GM19438 (cell line): ENCODE measurements around the gene SHISA6.

Experiments
- ATAC-seq: cut with Tn5 transposase; IDR thresholded peaks from one replicate; pipeline ENCODE4 v1.9.1; 2021; ENCODE audit warnings: low read depth; ENCODE audit not compliant: unreplicated experiment

The SHISA6 gene

GRCh38 chr17:11240841-11241610 is at the start of gene SHISA6:
SHISA6 (plus strand) TSS chr17:11241213.
- ATAC-seq, result no peak

GRCh38 chr17:11195801-11196200 is 45.2 kb upstream of the SHISA6 start:
- no peak for ATAC-seq

- no peak for ATAC-seq
Observed at GRCh38 chr17:11204991-11205390, 36.0 kb upstream of the SHISA6 start.

GRCh38 chr17:11205659-11206058 is 35.4 kb upstream of the SHISA6 start:
- no peak for ATAC-seq

GRCh38 chr17:11209906-11210305 is 31.1 kb upstream of the SHISA6 start:
- ATAC-seq, result no peak

- no peak for ATAC-seq
Observed at GRCh38 chr17:11212792-11213191, 28.2 kb upstream of the SHISA6 start.

GRCh38 chr17:11216976-11217375 is 24.0 kb upstream of the SHISA6 start:
- ATAC-seq, result no peak

- ATAC-seq, result no peak
Observed at GRCh38 chr17:11221196-11221595, 19.8 kb upstream of the SHISA6 start.

GRCh38 chr17:11221721-11222120 is 19.3 kb upstream of the SHISA6 start:
- ATAC-seq, result no peak

- ATAC-seq, result no peak
Observed at GRCh38 chr17:11238705-11239104, 2.3 kb upstream of the SHISA6 start.

- ATAC-seq, result no peak
Observed at GRCh38 chr17:11239379-11239970, 1.5 kb upstream of the SHISA6 start.

- no peak for ATAC-seq
Observed at GRCh38 chr17:11240041-11240840, 772 bp upstream of the SHISA6 start.

- ATAC-seq, result no peak
Observed at GRCh38 chr17:11241611-11242226, 706 bp downstream of the SHISA6 start.

GRCh38 chr17:11242411-11242810 is 1.4 kb downstream of the SHISA6 start:
- no peak for ATAC-seq

- no peak for ATAC-seq
Observed at GRCh38 chr17:11244776-11245175, 3.8 kb downstream of the SHISA6 start.

GRCh38 chr17:11245187-11245586 is 4.2 kb downstream of the SHISA6 start:
- no peak for ATAC-seq

GRCh38 chr17:11245791-11246190 is 4.8 kb downstream of the SHISA6 start:
- no peak for ATAC-seq

- no peak for ATAC-seq
Observed at GRCh38 chr17:11250161-11250560, 9.1 kb downstream of the SHISA6 start.

- no peak for ATAC-seq
Observed at GRCh38 chr17:11251561-11252107, 10.6 kb downstream of the SHISA6 start.

GRCh38 chr17:11252146-11252545 is 11.1 kb downstream of the SHISA6 start:
- ATAC-seq, result no peak

GRCh38 chr17:11256877-11257276 is 15.9 kb downstream of the SHISA6 start:
- no peak for ATAC-seq
